Aorta (tissue), 5 donors: ENCODE measurements around the gene WDR64. TPM values are rescaled to one million over a fixed set of nuclear protein-coding genes. Genes with fewer than 3 reads are reported as not detected.

Experiments used
- ATAC-seq: fragments of 200-7000 bp; cut with Tn5 transposase; one replicate; pipeline ENCODE4 v1.9.1; 2022; ENCODE audit warnings: moderate library complexity; ENCODE audit not compliant: low FRiP score
- DNase-seq, 2 donors: peaks; one replicate each; pipeline ENCODE4 v3.0.0-alpha.2; 2020
- H3K27ac ChIP-seq, 2 donors: one replicate each; pipeline ENCODE4 v1.5.1; 2013; ENCODE audit warnings: low read length in 2 of 2, mild to moderate bottlenecking in 2 of 2, moderate library complexity in 2 of 2, control low read depth in 1 of 2, inconsistent platforms in 1 of 2, low read depth in 1 of 2
- H3K27me3 ChIP-seq, 2 donors: one replicate each; pipeline ENCODE4 v1.6.1; 2013; ENCODE audit warnings: control low read depth in 1 of 2, low read length in 1 of 2, mild to moderate bottlenecking in 1 of 2, moderate library complexity in 1 of 2; ENCODE audit not compliant: insufficient read depth in 2 of 2, control insufficient read depth in 1 of 2
- H3K36me3 ChIP-seq, 2 donors: one replicate each; pipeline ENCODE4 v1.6.1; 2013; ENCODE audit warnings: control low read depth in 1 of 2, low read length in 1 of 2, mild to moderate bottlenecking in 1 of 2; ENCODE audit not compliant: insufficient read depth in 2 of 2, control insufficient read depth in 1 of 2
- H3K4me1 ChIP-seq, 2 donors: one replicate each; pipeline ENCODE4 v1.6.1; 2013; ENCODE audit warnings: low read length in 2 of 2, control low read depth in 1 of 2, mild to moderate bottlenecking in 1 of 2, moderate library complexity in 1 of 2; ENCODE audit not compliant: insufficient read depth in 2 of 2, control insufficient read depth in 1 of 2
- H3K4me3 ChIP-seq, 2 donors: one replicate each; pipeline ENCODE4 v1.5.1; 2013; ENCODE audit warnings: low read length in 2 of 2, control low read depth in 1 of 2, mild to moderate bottlenecking in 1 of 2
- H3K9me3 ChIP-seq: one replicate; pipeline ENCODE4 v1.6.1; 2013; ENCODE audit warnings: mild to moderate bottlenecking, low read length; ENCODE audit not compliant: control insufficient read depth
- WGBS, 2 donors: extraction: QIAGEN DNeasy Blood & Tissue Kit; methylation state at CpG; one replicate each; pipeline ENCODE4 v1.1.7; 2013; 5-methylcytosine and 5-hydroxymethylcytosine counted together
- intact Hi-C, 2 donors: fragments of 100-400 bp; cut with DNase I; formaldehyde crosslinking; loops; one replicate each; pipeline versions ENCODE4 v1.14.2 to v1.15.0; 2022
- polyA plus RNA-seq, 2 donors: library from polyadenylated mRNA; stranded (reverse); fragments of 200-250 nt; gene quantifications; one replicate each; pipeline ENCODE4 v1.2.3, GENCODE V29; 2013
- total RNA-seq, 2 donors: library from RNA; stranded (reverse); fragmentation: NEBNext Ultra II Directional; extraction: Animal tissue kit (Norgen Biotek cat#: 25700); gene quantifications; one replicate each; pipeline ENCODE4 v1.2.1, GENCODE V29; 2021
- donor health status: healthy with polysubstance abuse.
- donor health status: Bipolar disorder and iron deficiency.
- donor health status: DM: no; HTN: no; CAD: no.
- donor health status: DM: no; HTN: no; CAD: no.
- donor health status: DM: yes; HTN: yes; CAD: no.

Gene WDR64
- total and polyA plus RNA-seq, 4 donors: not detected

DNA sequence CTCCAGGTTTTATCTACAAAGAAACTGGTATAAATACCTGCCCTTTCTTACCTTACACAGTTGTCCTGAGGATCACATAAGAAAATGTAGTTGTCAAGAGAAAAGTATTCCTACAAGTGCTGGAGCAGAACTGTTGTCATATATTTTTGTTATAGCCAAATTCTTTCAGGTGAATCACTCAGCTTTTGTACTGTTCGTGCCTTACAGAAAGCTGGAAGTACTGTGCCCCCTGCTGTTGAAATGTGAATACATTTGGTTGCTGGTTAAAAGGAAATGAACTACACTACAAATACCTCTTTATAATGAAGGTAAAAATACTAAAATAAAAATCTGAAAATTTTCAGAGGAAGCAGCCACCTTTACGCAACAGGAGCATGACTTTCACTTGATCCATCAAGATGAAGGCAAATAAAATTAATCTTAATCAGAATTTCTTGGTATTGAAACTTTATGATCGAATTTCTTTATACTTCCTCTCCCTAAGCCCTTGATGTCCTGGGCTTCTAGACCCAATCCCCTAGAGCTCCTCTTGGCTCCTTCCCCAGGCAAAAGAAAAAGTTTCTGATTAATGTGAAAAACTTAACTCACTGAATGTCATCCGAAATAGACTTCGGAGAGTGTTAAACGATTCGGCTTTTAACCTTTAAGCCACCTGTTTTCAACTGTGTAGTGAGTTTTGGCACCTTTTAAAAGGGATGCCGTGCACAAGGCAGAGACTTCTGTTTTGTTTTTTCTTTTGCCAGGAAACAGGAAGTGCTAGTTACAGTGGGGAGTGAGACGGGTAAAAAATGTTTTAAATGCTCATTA, 24.4 kb upstream of the WDR64 start:
- ATAC-seq (no peak), DNase-seq (no peak)
- Histone ChIP-seq H3K4me1 (no peaks in the 10 kb centered on the region), H3K27me3 (no peaks in the 10 kb centered on the region), H3K4me3 (no peak overlapping the region), H3K9me3 (no peaks in the 10 kb centered on the region), H3K27ac (no peak overlapping the region), H3K36me3 (no peaks in the 10 kb centered on the region)
- intact Hi-C loops: no loop called here
- WGBS, 2 donors: 35 to 44% methylated on average over 9 of the region's 9 CpGs

GRCh38 chr1:241630005-241630404, 22.1 kb upstream of the WDR64 start:
- ATAC-seq (no peak), DNase-seq (no peak)
- Histone ChIP-seq H3K27me3 (no peaks in the 10 kb centered on the region), H3K27ac (no peak overlapping the region), H3K4me3 (no peak overlapping the region), H3K36me3 (no peaks in the 10 kb centered on the region), H3K4me1 (no peaks in the 10 kb centered on the region), H3K9me3 (no peaks in the 10 kb centered on the region)
- intact Hi-C loops: no loop called here

DNA sequence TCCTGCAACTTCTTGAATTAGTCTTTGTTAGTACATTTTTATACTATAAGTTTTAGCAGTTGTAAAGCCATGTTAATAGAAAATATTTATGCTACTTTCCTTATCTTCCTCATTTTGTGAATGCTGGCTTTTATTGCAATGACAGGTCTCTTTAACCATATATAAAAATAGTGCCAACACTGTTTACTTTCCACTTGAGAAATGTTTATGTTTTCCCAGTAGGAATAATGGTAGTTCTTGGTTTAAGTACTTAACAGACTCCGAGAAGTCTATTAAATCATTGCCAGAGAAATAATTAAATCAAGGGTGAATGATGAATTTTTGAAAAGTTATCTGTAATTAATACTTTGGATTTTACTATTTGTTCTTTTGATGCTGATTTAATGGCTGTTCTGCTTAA, 21.6 kb upstream of the WDR64 start:
- H3K36me3 ChIP-seq: no peaks in the 10 kb centered on the region
- H3K27ac ChIP-seq: no peak overlapping the region
- no peaks in the 10 kb centered on the region for H3K27me3 ChIP-seq
- DNase-seq (no peak), ATAC-seq (no peak)
- intact Hi-C loops: no loop called here
- no peaks in the 10 kb centered on the region for H3K9me3 ChIP-seq
- no peaks in the 10 kb centered on the region for H3K4me1 ChIP-seq
- 95 to 99% methylated on average over 1 of the region's 1 CpG for WGBS, 2 donors
- H3K4me3 ChIP-seq: no peak overlapping the region

DNA sequence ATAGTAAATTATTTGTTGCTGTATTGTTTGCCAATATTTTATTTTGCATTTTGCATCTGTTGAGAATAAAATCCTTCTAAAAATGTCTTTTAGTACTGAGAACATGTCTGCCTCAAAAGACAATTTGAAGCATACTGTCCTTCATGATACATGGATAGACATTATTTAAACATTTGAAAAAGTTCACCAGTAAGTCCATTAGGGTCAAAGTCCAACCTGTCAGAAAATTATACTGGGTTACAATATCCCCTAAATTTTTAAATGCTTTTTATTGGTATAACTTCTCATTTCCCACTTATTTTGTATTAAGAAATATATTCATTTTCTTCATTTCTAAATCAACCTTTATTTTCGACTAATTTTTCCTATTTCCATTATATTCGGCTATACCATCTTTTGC, 21.2 kb upstream of the WDR64 start:
- intact Hi-C loops: no loop called here
- ATAC-seq (no peak), DNase-seq (no peak)
- Histone ChIP-seq H3K27ac (no peak overlapping the region), H3K9me3 (no peaks in the 10 kb centered on the region), H3K4me3 (no peak overlapping the region), H3K36me3 (no peaks in the 10 kb centered on the region), H3K27me3 (no peaks in the 10 kb centered on the region), H3K4me1 (no peaks in the 10 kb centered on the region)
- 97 to 100% methylated on average over 2 of the region's 2 CpGs for WGBS, 2 donors

DNA sequence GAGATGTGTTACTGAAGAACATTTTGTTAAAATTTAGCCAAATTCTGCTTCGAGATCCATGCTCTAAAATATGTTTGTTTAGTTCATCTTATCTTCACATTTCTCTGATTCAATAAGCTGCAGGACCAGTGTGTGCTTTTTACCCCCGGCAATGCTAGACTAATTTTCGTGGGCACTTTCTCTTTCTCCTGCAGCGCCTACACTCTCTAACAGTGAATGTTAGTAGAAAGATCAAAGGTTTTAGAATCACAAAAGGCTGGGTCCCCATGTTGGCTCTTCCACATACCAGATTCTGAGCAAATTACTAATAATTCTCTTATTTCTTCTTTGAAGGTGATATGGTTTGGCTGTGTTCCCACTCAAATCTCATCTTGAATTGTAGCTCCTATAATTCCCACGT, 20.4 kb upstream of the WDR64 start:
- WGBS, 2 donors: 91 to 93% methylated on average over 5 of the region's 5 CpGs

GRCh38 chr1:241632987-241633386, 19.1 kb upstream of the WDR64 start:
- WGBS, 2 donors: 96 to 97% methylated on average over 3 of the region's 3 CpGs

More for the DNA sequence above, 20.4 kb upstream of the WDR64 start:
- DNase-seq: no peak
- H3K27ac ChIP-seq: no peak overlapping the region
- no peaks in the 10 kb centered on the region for H3K4me1 ChIP-seq
- H3K4me3 ChIP-seq: no peak overlapping the region
- no peaks in the 10 kb centered on the region for H3K27me3 ChIP-seq
- H3K36me3 ChIP-seq: no peaks in the 10 kb centered on the region
- intact Hi-C loops: no loop called here
- no peaks in the 10 kb centered on the region for H3K9me3 ChIP-seq
- ATAC-seq: no peak

GRCh38 chr1:241635556-241636152, 16.4 kb upstream of the WDR64 start:
- WGBS, 2 donors: 87 to 90% methylated on average over 4 of the region's 4 CpGs
- Histone ChIP-seq H3K27ac (no peak overlapping the region), H3K27me3 (no peaks in the 10 kb centered on the region), H3K9me3 (no peaks in the 10 kb centered on the region), H3K36me3 (no peaks in the 10 kb centered on the region), H3K4me1 (no peaks in the 10 kb centered on the region), H3K4me3 (no peak overlapping the region)
- ATAC-seq: no peak
- intact Hi-C loops: no loop called here
- DNase-seq: no peak

More at GRCh38 chr1:241632987-241633386, 19.1 kb upstream of the WDR64 start:
- no peak overlapping the region for H3K27ac ChIP-seq
- no peak overlapping the region for H3K4me3 ChIP-seq
- no peaks in the 10 kb centered on the region for H3K4me1 ChIP-seq
- ATAC-seq: no peak
- no peak for DNase-seq
- intact Hi-C loops: no loop called here
- H3K36me3 ChIP-seq: no peaks in the 10 kb centered on the region
- no peaks in the 10 kb centered on the region for H3K27me3 ChIP-seq
- no peaks in the 10 kb centered on the region for H3K9me3 ChIP-seq

DNA sequence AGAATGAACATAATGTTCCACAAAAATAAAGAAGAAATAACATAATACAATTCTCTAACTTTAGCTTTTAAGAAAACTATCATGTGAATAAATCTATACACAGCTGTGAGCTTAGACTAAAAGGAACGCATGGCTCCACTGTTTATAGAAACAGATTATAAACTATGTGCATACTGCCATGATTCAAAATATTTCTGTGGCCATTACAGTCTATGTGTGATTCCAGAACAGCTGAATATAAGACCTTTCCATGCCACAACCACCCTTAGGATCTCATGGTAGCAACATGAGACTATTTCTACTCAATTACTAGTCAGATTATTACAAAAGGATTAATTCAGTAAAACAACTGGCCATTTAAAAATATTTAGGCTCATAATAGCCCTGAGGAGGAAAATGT, 15.8 kb upstream of the WDR64 start:
- DNase-seq: no peak
- Histone ChIP-seq H3K27ac (no peak overlapping the region), H3K4me3 (no peak overlapping the region), H3K4me1 (no peaks in the 10 kb centered on the region), H3K27me3 (no peaks in the 10 kb centered on the region), H3K36me3 (no peaks in the 10 kb centered on the region), H3K9me3 (no peaks in the 10 kb centered on the region)
- WGBS, 2 donors: 33 to 47% methylated on average over 1 of the region's 1 CpG
- intact Hi-C loops: no loop called here
- no peak for ATAC-seq

DNA sequence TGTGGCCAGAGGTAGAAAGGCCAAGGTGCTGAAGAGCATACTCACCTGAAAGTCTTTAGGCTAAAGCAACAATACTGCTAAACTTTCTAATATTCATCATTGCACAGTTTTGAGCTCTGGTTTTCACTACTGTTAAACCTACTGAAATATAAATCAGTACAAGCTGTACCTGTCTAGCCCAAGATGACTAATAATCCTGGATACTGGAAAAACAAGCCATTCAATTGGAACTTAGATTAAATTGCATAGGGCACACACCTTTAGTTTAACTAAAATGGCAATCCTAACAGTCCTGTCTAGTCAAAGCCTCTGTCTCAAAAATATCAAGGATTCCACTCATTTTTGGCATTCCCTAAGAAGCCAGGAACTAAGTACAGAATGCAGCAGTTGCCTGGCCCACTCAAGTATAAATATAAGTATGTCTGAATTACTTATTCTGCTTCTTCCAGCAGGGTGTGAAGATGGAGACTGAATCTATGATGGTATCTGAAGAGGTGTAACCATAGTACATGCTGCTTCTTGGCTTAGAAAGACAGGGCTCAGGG, 15.0 kb upstream of the WDR64 start:
- DNase-seq: no peak
- H3K27ac ChIP-seq: no peak overlapping the region
- no peaks in the 10 kb centered on the region for H3K9me3 ChIP-seq
- no peaks in the 10 kb centered on the region for H3K4me1 ChIP-seq
- no peaks in the 10 kb centered on the region for H3K27me3 ChIP-seq
- H3K36me3 ChIP-seq: no peaks in the 10 kb centered on the region
- no peak for ATAC-seq
- no peak overlapping the region for H3K4me3 ChIP-seq
- intact Hi-C loops: no loop called here
